Measurements from ENCODE around the gene CRYZL1.
A peak's percentile ranks its signal among the peaks of the same experiment; 100 is the strongest.
"Not testable (repeated sequence)": the region's sequence is repeated elsewhere in the genome, so short reads cannot be mapped to it uniquely, and the experiment has no call there.

The CRYZL1 gene

GRCh38 chr21:33641352-33642026 is at the start of gene CRYZL1:
Gene CRYZL1 (minus strand): TSS chr21:33641741. CDS start chr21:33631551, 10,190 bp downstream.
- peak; percentile 100 for DNase-seq

GRCh38 chr21:33690874-33691273 is 49.3 kb upstream of the CRYZL1 start:
- no peak for DNase-seq

- DNase-seq, result no peak
These were observed 46.8 kb upstream of the CRYZL1 start for GRCh38 chr21:33688353-33688752.

- no peak for DNase-seq
These were observed 46.1 kb upstream of the CRYZL1 start for GRCh38 chr21:33687634-33688033.

- peak; percentile 18 to 51 (median 47) for DNase-seq
These were observed 44.8 kb upstream of the CRYZL1 start for GRCh38 chr21:33686386-33686785.

GRCh38 chr21:33685613-33686197 is 44.2 kb upstream of the CRYZL1 start:
- peak in 2 of 3 donors; percentile 22 to 38 for DNase-seq

GRCh38 chr21:33684923-33685560 is 43.5 kb upstream of the CRYZL1 start:
- no peak for DNase-seq

GRCh38 chr21:33684068-33684467 is 42.5 kb upstream of the CRYZL1 start:
- no peak for DNase-seq

GRCh38 chr21:33682992-33683627 is 41.6 kb upstream of the CRYZL1 start:
- DNase-seq, result peak; percentile 48 to 77 (median 60)

- no peak for DNase-seq
These were observed 39.3 kb upstream of the CRYZL1 start for GRCh38 chr21:33680870-33681269.

GRCh38 chr21:33677450-33677849 is 35.9 kb upstream of the CRYZL1 start:
- no peak for DNase-seq

GRCh38 chr21:33676666-33677065 is 35.1 kb upstream of the CRYZL1 start:
- DNase-seq, result not testable (repeated sequence)

- no peak for DNase-seq
These were observed 32.7 kb upstream of the CRYZL1 start for GRCh38 chr21:33674226-33674625.

GRCh38 chr21:33673473-33673872 is 31.9 kb upstream of the CRYZL1 start:
- no peak for DNase-seq

GRCh38 chr21:33670076-33670978 is 28.8 kb upstream of the CRYZL1 start:
- peak; percentile 47 to 63 (median 55) for DNase-seq

GRCh38 chr21:33668620-33669019 is 27.1 kb upstream of the CRYZL1 start:
- DNase-seq, result no peak

- no peak for DNase-seq
These were observed 26.6 kb upstream of the CRYZL1 start for GRCh38 chr21:33668180-33668579.

GRCh38 chr21:33667636-33668035 is 26.1 kb upstream of the CRYZL1 start:
- DNase-seq, result no peak

- DNase-seq, result no peak
These were observed 24.6 kb upstream of the CRYZL1 start for GRCh38 chr21:33666153-33666552.

GRCh38 chr21:33664135-33664534 is 22.6 kb upstream of the CRYZL1 start:
- DNase-seq, result no peak

- DNase-seq, result no peak
These were observed 21.7 kb upstream of the CRYZL1 start for GRCh38 chr21:33663241-33663640.

GRCh38 chr21:33662046-33662445 is 20.5 kb upstream of the CRYZL1 start:
- DNase-seq, result no peak

GRCh38 chr21:33661146-33661545 is 19.6 kb upstream of the CRYZL1 start:
- DNase-seq, result no peak
